Muscle layer of duodenum (tissue), 2 donors: Measurements from ENCODE around the gene JHY.

ENCODE experiments used
- H3K27ac ChIP-seq: one replicate; pipeline ENCODE4 v1.7.0; 2013; ENCODE audit warnings: mild to moderate bottlenecking, low read length
- H3K27me3 ChIP-seq: one replicate; pipeline ENCODE4 v1.7.0; 2013; ENCODE audit warnings: low read depth, mild to moderate bottlenecking, control low read depth, low read length
- H3K36me3 ChIP-seq, 2 donors: one replicate each; pipeline ENCODE4 v1.7.0; 2013; ENCODE audit warnings: low read length in 2 of 2, control low read depth in 1 of 2, mild to moderate bottlenecking in 1 of 2; ENCODE audit not compliant: insufficient read depth in 2 of 2, control insufficient read depth in 1 of 2
- H3K4me1 ChIP-seq, 2 donors: one replicate each; pipeline ENCODE4 v1.7.0; 2013; ENCODE audit warnings: low read length in 2 of 2, mild to moderate bottlenecking in 2 of 2, control low read depth in 1 of 2, moderate library complexity in 1 of 2; ENCODE audit not compliant: insufficient read depth in 2 of 2, control insufficient read depth in 1 of 2
- H3K4me3 ChIP-seq, 2 donors: one replicate each; pipeline ENCODE4 v1.7.0; 2013; ENCODE audit warnings: low read length in 2 of 2, low read depth in 1 of 2, mild to moderate bottlenecking in 1 of 2
- H3K9me3 ChIP-seq, 2 donors: one replicate each; pipeline ENCODE4 v1.7.0; 2013; ENCODE audit warnings: low read length in 2 of 2, control low read depth in 1 of 2, mild to moderate bottlenecking in 1 of 2; ENCODE audit not compliant: control insufficient read depth in 1 of 2
- donor health status: healthy.

JHY gene

GRCh38 chr11:122963961-122964360 is 81.4 kb downstream of the JHY start:
- H3K4me3 ChIP-seq: no peak overlapping the region
- no peaks in the 10 kb centered on the region for H3K36me3 ChIP-seq
- no peaks in the 10 kb centered on the region for H3K4me1 ChIP-seq
- H3K27ac ChIP-seq: no peak overlapping the region
- H3K9me3 ChIP-seq: no peaks in the 10 kb centered on the region
- no peaks in the 10 kb centered on the region for H3K27me3 ChIP-seq

- Histone ChIP-seq H3K4me1 (peaks cover 0 to 26% of the 10 kb centered on the region in 2 donors), H3K4me3 (no peak overlapping the region), H3K27me3 (peaks cover 52% of the 10 kb centered on the region), H3K9me3 (no peaks in the 10 kb centered on the region), H3K27ac (no peak overlapping the region), H3K36me3 (no peaks in the 10 kb centered on the region)
Observed at GRCh38 chr11:122976061-122976733, 93.6 kb downstream of the JHY start.

- peaks cover 57% of the 10 kb centered on the region for H3K27me3 ChIP-seq
- H3K36me3 ChIP-seq: no peaks in the 10 kb centered on the region
- peak overlapping the region in 1 of 2 donors; percentile 47 for H3K4me3 ChIP-seq
- no peak overlapping the region for H3K27ac ChIP-seq
- H3K4me1 ChIP-seq: peaks cover 0 to 32% of the 10 kb centered on the region in 2 donors
- no peaks in the 10 kb centered on the region for H3K9me3 ChIP-seq
Observed at GRCh38 chr11:122976734-122977469, 94.3 kb downstream of the JHY start.

GRCh38 chr11:122977470-122978298 is 95.1 kb downstream of the JHY start:
- Histone ChIP-seq H3K4me3 (peak overlapping the region in 1 of 2 donors; percentile 47), H3K27ac (no peak overlapping the region), H3K9me3 (no peaks in the 10 kb centered on the region), H3K27me3 (peaks cover 59% of the 10 kb centered on the region), H3K36me3 (no peaks in the 10 kb centered on the region), H3K4me1 (peaks cover 0 to 32% of the 10 kb centered on the region in 2 donors)

- H3K36me3 ChIP-seq: no peaks in the 10 kb centered on the region
- H3K27me3 ChIP-seq: peaks cover 64% of the 10 kb centered on the region
- peaks cover 0 to 32% of the 10 kb centered on the region in 2 donors for H3K4me1 ChIP-seq
- no peak overlapping the region for H3K4me3 ChIP-seq
- H3K27ac ChIP-seq: no peak overlapping the region
- no peaks in the 10 kb centered on the region for H3K9me3 ChIP-seq
Observed at GRCh38 chr11:122978299-122978620, 95.7 kb downstream of the JHY start.

- Histone ChIP-seq H3K4me3 (no peak overlapping the region), H3K27ac (no peak overlapping the region), H3K27me3 (peaks cover 73% of the 10 kb centered on the region), H3K36me3 (no peaks in the 10 kb centered on the region), H3K4me1 (peaks cover 3 to 39% of the 10 kb centered on the region in 2 donors), H3K9me3 (no peaks in the 10 kb centered on the region)
Observed at GRCh38 chr11:122979103-122979814, 96.7 kb downstream of the JHY start.

- no peaks in the 10 kb centered on the region for H3K9me3 ChIP-seq
- no peaks in the 10 kb centered on the region for H3K36me3 ChIP-seq
- H3K27me3 ChIP-seq: peaks cover 81% of the 10 kb centered on the region
- H3K4me1 ChIP-seq: peaks cover 3 to 46% of the 10 kb centered on the region in 2 donors
- no peak overlapping the region for H3K27ac ChIP-seq
- H3K4me3 ChIP-seq: no peak overlapping the region
Observed at GRCh38 chr11:122979815-122980595, 97.4 kb downstream of the JHY start.

- Histone ChIP-seq H3K27ac (no peak within 1 kb of the TSS), H3K36me3 (no peaks in the 10 kb centered on the region), H3K4me1 (peaks cover 3 to 44% of the 10 kb centered on the region in 2 donors), H3K4me3 (no peak within 1 kb of the TSS), H3K27me3 (peaks cover 71% of the 10 kb centered on the region), H3K9me3 (no peaks in the 10 kb centered on the region)
Observed at GRCh38 chr11:122981388-122982264, 99.1 kb downstream of the JHY start, which contains the start of gene BSX. BSX (minus strand) TSS chr11:122981834; CDS start chr11:122981671, 163 bp downstream.

- H3K4me3 ChIP-seq: peak overlapping the region; percentile 60 to 89
- H3K9me3 ChIP-seq: no peaks in the 10 kb centered on the region
- no peaks in the 10 kb centered on the region for H3K36me3 ChIP-seq
- H3K4me1 ChIP-seq: peaks cover 3 to 32% of the 10 kb centered on the region in 2 donors
- no peak overlapping the region for H3K27ac ChIP-seq
- peaks cover 59% of the 10 kb centered on the region for H3K27me3 ChIP-seq
Observed at GRCh38 chr11:122983438-122984185, 101.1 kb downstream of the JHY start.
